IPS DF 6.9 (cell line): ENCODE data around the gene HIPK1.

Source experiments
- DNase-seq: peaks from one replicate; pipeline ENCODE4 v3.0.0-alpha.2; 2013; ENCODE audit warnings: low read depth, low spot score
- H3K27ac ChIP-seq: one replicate; pipeline ENCODE4 v1.5.1; 2013; ENCODE audit warnings: low read length, control low read depth
- H3K27me3 ChIP-seq: 2 replicates; pipeline ENCODE4 v1.6.1; 2013; ENCODE audit warnings: mild to moderate bottlenecking, low read length; ENCODE audit not compliant: control insufficient read depth, insufficient read depth
- H3K36me3 ChIP-seq: 2 replicates; pipeline ENCODE4 v1.6.1; 2013; ENCODE audit warnings: low read length; ENCODE audit not compliant: control insufficient read depth, insufficient read depth
- H3K4me1 ChIP-seq: 2 replicates; pipeline ENCODE4 v1.6.1; 2013; ENCODE audit warnings: low read length; ENCODE audit not compliant: control insufficient read depth, insufficient read depth
- H3K4me3 ChIP-seq: 2 replicates; pipeline ENCODE4 v1.5.1; 2013; ENCODE audit warnings: mild to moderate bottlenecking, low read length
- H3K9me3 ChIP-seq: 2 replicates; pipeline ENCODE4 v1.6.1; 2013; ENCODE audit warnings: low read length, inconsistent platforms; ENCODE audit not compliant: control insufficient read depth, insufficient read depth
- WGBS: extraction: QIAGEN DNeasy Blood & Tissue Kit; methylation state at CpG from one replicate; pipeline ENCODE4 v1.1.7; 2013; ENCODE audit warnings: mixed read lengths, missing lambda C conversion rate; ENCODE audit not compliant: insufficient read length, insufficient coverage; 5-methylcytosine and 5-hydroxymethylcytosine counted together

HIPK1 gene

GRCh38 chr1:113934006-113934405, 4.9 kb downstream of the HIPK1 start:
- Histone ChIP-seq H3K36me3 (no peaks in the 10 kb centered on the region), H3K27ac (no peak overlapping the region), H3K27me3 (no peaks in the 10 kb centered on the region), H3K9me3 (no peaks in the 10 kb centered on the region), H3K4me3 (no peak overlapping the region), H3K4me1 (no peaks in the 10 kb centered on the region)
- DNase-seq: no peak

- no peaks in the 10 kb centered on the region for H3K4me1 ChIP-seq
Measured at GRCh38 chr1:113934511-113935055, 5.5 kb downstream of the HIPK1 start.

GRCh38 chr1:113935176-113935575, 6.1 kb downstream of the HIPK1 start:
- Histone ChIP-seq H3K4me3 (no peak overlapping the region), H3K27ac (no peak overlapping the region), H3K9me3 (no peaks in the 10 kb centered on the region), H3K4me1 (no peaks in the 10 kb centered on the region), H3K36me3 (no peaks in the 10 kb centered on the region), H3K27me3 (no peaks in the 10 kb centered on the region)
- WGBS: no CpG with 5 or more reads among the region's 1 CpG
- DNase-seq: no peak

More at GRCh38 chr1:113934511-113935055, 5.5 kb downstream of the HIPK1 start:
- no peak overlapping the region for H3K27ac ChIP-seq
- DNase-seq: no peak
- WGBS: no CpG with 5 or more reads among the region's 5 CpGs
- no peaks in the 10 kb centered on the region for H3K9me3 ChIP-seq
- no peaks in the 10 kb centered on the region for H3K36me3 ChIP-seq
- no peak overlapping the region for H3K4me3 ChIP-seq
- H3K27me3 ChIP-seq: no peaks in the 10 kb centered on the region

GRCh38 chr1:113935970-113936369, 6.8 kb downstream of the HIPK1 start:
- DNase-seq: no peak

GRCh38 chr1:113937146-113937545, 8.0 kb downstream of the HIPK1 start:
- WGBS: 100% methylated on average over 1 of the region's 1 CpG
- Histone ChIP-seq H3K9me3 (no peaks in the 10 kb centered on the region), H3K27ac (no peak overlapping the region), H3K4me1 (no peaks in the 10 kb centered on the region), H3K27me3 (no peaks in the 10 kb centered on the region), H3K36me3 (peaks cover 8% of the 10 kb centered on the region; the same call in 1 of the 2 replicates), H3K4me3 (no peak overlapping the region)
- DNase-seq: no peak

More at GRCh38 chr1:113935970-113936369, 6.8 kb downstream of the HIPK1 start:
- Histone ChIP-seq H3K4me1 (no peaks in the 10 kb centered on the region), H3K27ac (no peak overlapping the region), H3K4me3 (no peak overlapping the region), H3K36me3 (peaks cover 5% of the 10 kb centered on the region; the same call in 1 of the 2 replicates), H3K27me3 (no peaks in the 10 kb centered on the region), H3K9me3 (no peaks in the 10 kb centered on the region)
- WGBS: no CpG with 5 or more reads among the region's 1 CpG

GRCh38 chr1:113938192-113938591, 9.1 kb downstream of the HIPK1 start:
- no peaks in the 10 kb centered on the region for H3K27me3 ChIP-seq
- no peak for DNase-seq
- H3K36me3 ChIP-seq: peaks cover 8% of the 10 kb centered on the region; the same call in 1 of the 2 replicates
- H3K27ac ChIP-seq: no peak overlapping the region
- WGBS: no CpG with 5 or more reads among the region's 5 CpGs
- H3K9me3 ChIP-seq: no peaks in the 10 kb centered on the region
- H3K4me3 ChIP-seq: no peak overlapping the region
- H3K4me1 ChIP-seq: no peaks in the 10 kb centered on the region

GRCh38 chr1:113940365-113941244, 11.5 kb downstream of the HIPK1 start:
- Histone ChIP-seq H3K9me3 (no peaks in the 10 kb centered on the region), H3K27me3 (no peaks in the 10 kb centered on the region), H3K36me3 (peaks cover 8% of the 10 kb centered on the region; the same call in 1 of the 2 replicates), H3K27ac (no peak overlapping the region), H3K4me1 (no peaks in the 10 kb centered on the region), H3K4me3 (no peak overlapping the region)
- WGBS: no CpG with 5 or more reads among the region's 16 CpGs
- DNase-seq: no peak

GRCh38 chr1:113941245-113941559, 12.1 kb downstream of the HIPK1 start:
- no peaks in the 10 kb centered on the region for H3K4me1 ChIP-seq
- no peak for DNase-seq
- no peak overlapping the region for H3K4me3 ChIP-seq
- H3K36me3 ChIP-seq: peaks cover 8% of the 10 kb centered on the region; the same call in 1 of the 2 replicates
- WGBS: no CpG with 5 or more reads among the region's 7 CpGs
- no peaks in the 10 kb centered on the region for H3K27me3 ChIP-seq
- no peak overlapping the region for H3K27ac ChIP-seq
- no peaks in the 10 kb centered on the region for H3K9me3 ChIP-seq

GRCh38 chr1:113942527-113942926, 13.4 kb downstream of the HIPK1 start:
- Histone ChIP-seq H3K4me3 (no peak overlapping the region), H3K4me1 (no peaks in the 10 kb centered on the region), H3K36me3 (peaks cover 8% of the 10 kb centered on the region; the same call in 1 of the 2 replicates)

GRCh38 chr1:113943028-113943811, 14.1 kb downstream of the HIPK1 start:
- Histone ChIP-seq H3K27me3 (no peaks in the 10 kb centered on the region), H3K27ac (no peak overlapping the region), H3K9me3 (no peaks in the 10 kb centered on the region), H3K4me3 (no peak overlapping the region), H3K4me1 (no peaks in the 10 kb centered on the region), H3K36me3 (peaks cover 8% of the 10 kb centered on the region; the same call in 1 of the 2 replicates)
- no peak for DNase-seq

More at GRCh38 chr1:113942527-113942926, 13.4 kb downstream of the HIPK1 start:
- no peak for DNase-seq
- Histone ChIP-seq H3K9me3 (no peaks in the 10 kb centered on the region), H3K27me3 (no peaks in the 10 kb centered on the region), H3K27ac (no peak overlapping the region)
